ENCODE measurements around the gene KLHL8. TPM values are rescaled to one million over a fixed set of nuclear protein-coding genes. Genes with fewer than 3 reads are reported as not detected.
A peak's percentile ranks its signal among the peaks of the same experiment; 100 is the strongest.

Gene KLHL8
- total RNA-seq, 2 donors from 2014 or later: 6.2 to 7.7 TPM

- DNase-seq (ENCODE audit: low spot score): no peak
These were observed 19.4 kb upstream of the KLHL8 start for GRCh38 chr4:87239821-87240220.

GRCh38 chr4:87239194-87239593 is 18.8 kb upstream of the KLHL8 start:
- TF ChIP-seq POLR2AphosphoS5 (IDR thresholded peaks at IDR 0.05) (no peak), CTCF (IDR thresholded peaks at IDR 0.05) (no peak), POLR2A (IDR thresholded peaks at IDR 0.05) (no peak)
- WGBS: 79% methylated on average over 5 of the region's 5 CpGs
- H3K27ac ChIP-seq: no peak overlapping the region
- DNase-seq (ENCODE audit: low spot score): no peak
- H3K27me3 ChIP-seq (replicated peaks; ENCODE audit: insufficient read depth): no peaks in the 10 kb centered on the region
- H3K9me3 ChIP-seq: no peaks in the 10 kb centered on the region
- H3K4me3 ChIP-seq: no peak overlapping the region
- H3K36me3 ChIP-seq: no peaks in the 10 kb centered on the region
- intact Hi-C loops (cut with DNase I): loop anchor here (5.0 kb wide), 1 partner anchor 317 kb away; no protein-coding TSS in a partner anchor
- H3K4me1 ChIP-seq (replicated peaks): no peaks in the 10 kb centered on the region

More at GRCh38 chr4:87239821-87240220, 19.4 kb upstream of the KLHL8 start:
- H3K36me3 ChIP-seq: no peaks in the 10 kb centered on the region
- no peak overlapping the region for H3K4me3 ChIP-seq
- H3K27me3 ChIP-seq (replicated peaks; ENCODE audit: insufficient read depth): no peaks in the 10 kb centered on the region
- no peak overlapping the region for H3K27ac ChIP-seq
- no peak for TF ChIP-seq POLR2AphosphoS5 (IDR thresholded peaks at IDR 0.05)
- TF ChIP-seq POLR2A (IDR thresholded peaks at IDR 0.05): no peak
- no peak for TF ChIP-seq CTCF (IDR thresholded peaks at IDR 0.05)
- intact Hi-C loops (cut with DNase I): loop anchor here (5.0 kb wide), 1 partner anchor 318 kb away; no protein-coding TSS in a partner anchor
- H3K9me3 ChIP-seq: no peaks in the 10 kb centered on the region
- H3K4me1 ChIP-seq (replicated peaks): no peaks in the 10 kb centered on the region

GRCh38 chr4:87236861-87237260 is 16.4 kb upstream of the KLHL8 start:
- no peaks in the 10 kb centered on the region for H3K4me1 ChIP-seq (replicated peaks)
- TF ChIP-seq POLR2A (IDR thresholded peaks at IDR 0.05) (no peak), POLR2AphosphoS5 (IDR thresholded peaks at IDR 0.05) (no peak), CTCF (IDR thresholded peaks at IDR 0.05) (no peak)
- WGBS: 91% methylated on average over 9 of the region's 9 CpGs
- no peak for DNase-seq (ENCODE audit: low spot score)
- no peaks in the 10 kb centered on the region for H3K27me3 ChIP-seq (replicated peaks; ENCODE audit: insufficient read depth)
- H3K4me3 ChIP-seq: no peak overlapping the region
- no peaks in the 10 kb centered on the region for H3K9me3 ChIP-seq
- H3K36me3 ChIP-seq: no peaks in the 10 kb centered on the region
- intact Hi-C loops (cut with DNase I): loop anchor here (5.0 kb wide), 1 partner anchor 315 kb away; no protein-coding TSS in a partner anchor
- H3K27ac ChIP-seq: no peak overlapping the region

GRCh38 chr4:87235020-87235671 is 14.7 kb upstream of the KLHL8 start:
- no peak for DNase-seq (ENCODE audit: low spot score)
- peak overlapping the region; percentile 18 to 23 for H3K4me3 ChIP-seq
- 56% methylated on average over 4 of the region's 4 CpGs for WGBS
- TF ChIP-seq POLR2A (IDR thresholded peaks at IDR 0.05): no peak
- TF ChIP-seq POLR2AphosphoS5 (IDR thresholded peaks at IDR 0.05): no peak
- no peak for TF ChIP-seq CTCF (IDR thresholded peaks at IDR 0.05)
- no peaks in the 10 kb centered on the region for H3K36me3 ChIP-seq
- H3K27me3 ChIP-seq (replicated peaks; ENCODE audit: insufficient read depth): no peaks in the 10 kb centered on the region
- H3K9me3 ChIP-seq: no peaks in the 10 kb centered on the region
- intact Hi-C loops (cut with DNase I): loop anchor here (1.0 to 5.0 kb wide), 2 partner anchors 84 to 313 kb away; no protein-coding TSS in a partner anchor
- no peak overlapping the region for H3K27ac ChIP-seq
- no peaks in the 10 kb centered on the region for H3K4me1 ChIP-seq (replicated peaks)

- no peak overlapping the region for H3K27ac ChIP-seq
- no peaks in the 10 kb centered on the region for H3K4me1 ChIP-seq (replicated peaks)
- H3K27me3 ChIP-seq (replicated peaks; ENCODE audit: insufficient read depth): no peaks in the 10 kb centered on the region
- intact Hi-C loops (cut with DNase I): no loop called here
- TF ChIP-seq POLR2A (IDR thresholded peaks at IDR 0.05) (no peak), POLR2AphosphoS5 (IDR thresholded peaks at IDR 0.05) (no peak), CTCF (IDR thresholded peaks at IDR 0.05) (no peak)
- H3K9me3 ChIP-seq: no peaks in the 10 kb centered on the region
- no peaks in the 10 kb centered on the region for H3K36me3 ChIP-seq
- H3K4me3 ChIP-seq: no peak overlapping the region
- WGBS: 57% methylated on average over 2 of the region's 2 CpGs
- no peak for DNase-seq (ENCODE audit: low spot score)
These were observed 11.8 kb upstream of the KLHL8 start for GRCh38 chr4:87232216-87232615.

All from prostate gland (tissue), 2 donors.